Measurements from ENCODE around the gene INPP5E.
"Not testable (repeated sequence)": the region's sequence is repeated elsewhere in the genome, so short reads cannot be mapped to it uniquely, and the experiment has no call there.

INPP5E gene

DNA sequence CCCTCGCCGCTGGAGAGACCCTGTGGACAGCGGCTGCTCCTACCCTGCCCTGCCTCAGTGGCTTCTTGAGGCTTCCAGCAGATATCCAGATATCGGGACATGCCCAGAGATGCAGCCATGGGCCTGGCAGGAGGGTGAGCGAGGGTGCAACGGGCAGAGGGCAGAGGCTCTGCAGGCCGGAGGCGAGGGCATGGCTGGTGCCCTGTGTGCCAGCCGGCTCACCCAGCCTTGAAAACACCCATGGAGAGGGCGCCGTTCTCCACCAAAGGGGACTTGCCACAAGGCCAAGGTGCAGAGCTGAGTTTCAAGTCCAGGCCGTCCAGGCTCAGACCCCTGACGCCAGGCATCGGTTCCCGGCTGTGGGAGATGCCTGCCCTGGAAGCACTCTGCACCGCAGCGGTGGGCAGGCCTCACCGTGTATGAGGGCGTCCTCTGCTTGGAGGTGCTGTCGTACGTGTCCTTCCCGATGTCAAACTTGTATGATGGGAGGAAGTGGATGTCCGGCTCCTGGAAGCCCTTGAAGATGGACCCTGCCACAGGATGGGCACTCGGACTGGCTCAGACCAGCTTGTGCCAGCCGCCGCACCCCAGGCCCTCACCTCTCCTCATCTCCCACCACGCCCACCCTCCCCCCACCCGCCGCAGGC is 8.9 kb downstream of the INPP5E start:
- DNase-seq (ENCODE audit: insufficient read length, low spot score) = no peak
- no peak for FAIRE-seq

DNA sequence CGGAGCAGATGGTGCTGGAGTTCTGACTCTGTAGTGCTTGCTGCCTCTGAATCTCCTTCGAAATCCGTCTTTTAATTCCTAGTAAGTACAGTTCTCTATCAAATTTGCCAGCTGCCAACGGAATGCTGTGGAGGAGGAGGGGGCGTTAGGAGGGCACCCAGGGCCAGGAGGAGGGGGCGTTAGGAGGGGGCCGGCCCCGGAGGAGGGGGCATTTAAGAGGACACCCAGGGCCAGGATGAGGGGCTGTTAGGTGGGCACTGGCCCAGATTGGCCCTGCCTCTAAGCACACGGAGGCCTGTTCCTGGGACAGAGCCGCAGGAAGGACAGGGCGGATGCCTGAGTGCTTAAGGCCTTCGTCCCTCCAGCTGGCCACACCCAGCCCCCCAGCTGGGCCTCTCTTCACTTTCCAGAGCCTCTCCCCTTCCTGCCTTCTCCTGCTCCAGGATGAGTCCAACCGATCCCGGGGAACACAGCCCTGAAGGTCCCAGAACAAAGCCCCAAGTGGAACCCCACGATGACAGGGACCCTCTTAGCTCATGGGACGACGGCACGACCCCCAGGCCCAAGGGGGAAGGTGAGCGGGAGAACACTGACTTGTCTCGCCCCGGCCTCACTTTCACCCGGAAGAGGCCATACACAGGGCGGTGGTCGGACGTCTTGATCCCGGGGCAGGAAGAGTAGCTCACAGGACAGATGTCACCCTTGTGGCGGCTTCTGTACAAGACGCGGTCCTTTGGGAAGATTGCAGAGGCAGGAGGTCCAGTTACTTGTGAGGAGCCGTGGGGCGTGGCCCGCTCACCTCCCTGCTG is 9.8 kb downstream of the INPP5E start:
- no peak for DNase-seq (ENCODE audit: insufficient read length, low spot score)
- no peak for FAIRE-seq

DNA sequence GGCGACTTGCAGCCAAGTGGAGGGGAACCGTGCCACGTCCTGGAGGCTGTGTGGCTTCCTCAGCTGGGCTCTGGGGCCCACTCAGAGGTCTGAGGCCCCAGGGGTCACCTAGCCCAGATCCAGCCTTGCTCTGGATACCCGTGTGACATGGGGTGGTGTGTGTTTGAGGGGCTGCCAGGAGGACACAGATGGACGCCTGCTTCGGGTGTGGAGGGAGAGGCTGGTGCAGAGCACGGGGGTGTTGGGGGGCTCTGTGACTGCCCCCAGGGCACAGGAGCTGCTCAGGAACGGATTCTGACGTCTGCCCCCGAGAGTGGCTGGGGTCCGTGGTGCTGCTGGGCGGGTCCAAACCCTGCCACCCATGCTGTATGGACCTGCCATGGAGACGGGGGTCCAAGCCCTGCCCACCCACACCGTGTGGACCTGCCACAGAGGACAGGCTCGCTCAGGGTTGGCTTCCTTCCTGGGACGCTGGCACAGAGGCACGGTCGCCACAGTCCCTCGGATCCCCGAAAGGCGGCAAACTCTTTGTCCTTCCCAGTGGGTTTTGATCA is 10.5 kb downstream of the INPP5E start:
- FAIRE-seq (no peak), DNase-seq (ENCODE audit: insufficient read length, low spot score) (no peak)

DNA sequence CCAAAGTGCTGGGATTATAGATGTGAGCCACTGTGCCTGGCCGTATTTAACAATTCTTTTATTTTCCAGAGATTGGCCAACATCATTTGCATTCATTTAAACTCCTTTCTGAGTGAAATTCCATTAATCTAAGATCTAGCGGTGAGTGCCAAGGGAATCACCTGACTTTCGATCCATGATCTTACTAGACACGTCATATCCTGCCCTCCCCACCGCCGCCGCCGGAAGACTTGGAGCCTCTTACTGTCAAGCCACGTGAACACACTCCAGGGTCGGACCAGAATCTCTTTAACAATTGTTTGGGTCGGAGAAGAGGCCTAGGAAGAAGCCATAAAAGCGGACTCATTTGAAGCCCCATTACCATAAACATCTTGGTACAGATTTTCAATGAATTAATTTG is 12.9 kb downstream of the INPP5E start:
- no peak for FAIRE-seq
- no peak for DNase-seq (ENCODE audit: insufficient read length, low spot score)

DNA sequence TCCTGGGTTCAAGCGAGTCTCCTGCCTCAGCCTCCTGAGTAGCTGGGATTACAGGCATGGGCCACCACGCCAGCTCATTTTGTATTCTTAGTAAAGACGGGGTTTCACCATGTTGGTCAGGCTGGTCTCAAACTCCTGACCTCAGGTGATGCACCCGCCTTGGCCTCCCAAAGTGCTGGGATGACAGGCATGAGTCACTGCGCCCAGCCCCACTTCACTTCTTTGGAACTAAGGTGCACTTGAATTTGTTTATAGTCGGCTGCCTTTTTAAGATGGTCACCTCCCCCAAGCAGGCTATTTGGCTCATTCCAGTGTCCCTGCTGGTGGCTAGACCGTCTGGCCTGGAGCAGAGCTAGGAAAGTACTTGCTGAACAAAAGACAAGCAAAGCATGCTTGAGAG is 14.3 kb downstream of the INPP5E start:
- FAIRE-seq; DNase-seq (ENCODE audit: insufficient read length, low spot score): not testable (repeated sequence)

DNA sequence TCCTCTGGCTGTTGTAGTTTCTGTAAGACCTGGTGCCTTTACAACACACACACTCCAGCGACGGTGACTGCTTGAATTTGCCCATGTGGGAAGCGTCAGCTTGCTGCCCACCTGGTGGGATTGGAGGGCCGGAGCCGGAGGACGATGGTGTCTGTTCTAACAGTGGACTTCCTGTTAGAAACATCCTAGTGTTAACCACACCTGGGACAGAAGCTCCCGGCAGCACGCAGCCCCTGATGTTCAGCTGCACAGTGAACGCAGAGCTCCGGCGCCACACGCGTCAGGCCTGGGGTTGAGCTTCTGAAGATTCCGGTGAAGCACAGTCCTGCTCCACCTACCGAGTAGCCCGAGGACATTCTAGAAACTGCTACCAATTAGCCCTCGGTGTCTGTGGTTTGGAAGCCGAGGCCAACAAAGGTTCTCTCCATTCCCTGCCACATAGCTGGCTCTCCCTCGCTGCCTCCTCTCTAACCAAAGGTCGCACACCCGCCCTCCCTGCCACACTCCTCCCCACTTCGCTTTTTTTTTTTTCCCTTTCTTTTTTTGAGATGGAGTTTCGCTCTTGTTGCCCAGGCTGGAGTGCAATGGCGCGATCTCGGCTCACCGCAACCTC is 14.8 kb downstream of the INPP5E start:
- DNase-seq (ENCODE audit: insufficient read length, low spot score) (no peak), FAIRE-seq (no peak)

DNA sequence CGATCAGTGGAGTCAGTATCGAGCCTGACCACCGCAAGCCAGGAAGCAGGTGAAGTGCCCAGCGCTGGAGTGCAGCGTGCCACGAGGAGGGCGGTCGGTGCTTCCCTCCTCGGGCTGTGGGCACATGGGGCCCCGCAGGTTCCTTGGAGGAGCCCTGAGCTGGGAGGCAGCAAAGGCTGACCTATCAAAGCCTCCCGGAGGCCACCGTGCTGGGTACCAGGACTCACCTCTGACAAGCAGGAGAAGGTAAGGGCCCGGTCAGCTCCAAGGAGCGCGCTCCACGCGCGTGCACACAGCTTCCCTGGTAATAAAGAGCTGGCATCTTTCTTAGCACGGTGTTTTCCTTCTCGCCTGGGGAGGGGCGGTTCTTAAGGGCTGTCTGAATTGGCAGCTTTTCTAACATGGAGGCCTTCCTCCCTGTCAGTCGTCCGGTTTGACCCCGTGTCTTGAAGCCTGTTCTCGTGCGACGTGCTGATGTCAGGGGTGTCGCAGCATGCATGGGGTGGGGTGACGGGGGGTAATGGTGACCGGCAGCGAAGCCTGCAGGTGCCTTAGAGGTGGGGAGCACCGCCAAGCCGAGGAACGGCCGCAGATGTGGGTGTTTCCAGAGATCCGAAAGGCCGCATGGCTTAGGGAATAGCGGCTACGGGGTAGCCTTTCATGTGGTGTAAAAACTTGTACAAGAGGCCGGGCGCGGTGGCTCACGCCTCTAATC is 16.1 kb downstream of the INPP5E start:
- DNase-seq (ENCODE audit: insufficient read length, low spot score) = no peak
- FAIRE-seq = no peak

DNA sequence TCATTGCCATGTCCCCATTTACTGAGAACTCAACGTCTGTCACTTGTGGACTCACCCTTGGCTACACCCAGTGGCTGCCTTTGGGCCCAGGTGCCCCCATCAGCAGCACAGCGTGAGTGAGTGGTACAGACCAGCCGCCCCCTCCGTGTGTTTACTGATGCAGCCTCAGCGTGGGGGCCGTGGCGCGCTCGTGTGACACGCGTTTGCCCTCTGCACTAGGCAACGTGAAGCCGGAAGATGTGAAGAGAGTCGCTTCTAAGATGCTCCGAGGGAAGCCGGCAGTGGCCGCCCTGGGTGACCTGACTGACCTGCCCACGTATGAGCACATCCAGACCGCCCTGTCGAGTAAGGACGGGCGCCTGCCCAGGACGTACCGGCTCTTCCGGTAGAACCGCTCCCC is 16.8 kb downstream of the INPP5E start:
- DNase-seq (ENCODE audit: insufficient read length, low spot score) (no peak), FAIRE-seq (no peak)

DNA sequence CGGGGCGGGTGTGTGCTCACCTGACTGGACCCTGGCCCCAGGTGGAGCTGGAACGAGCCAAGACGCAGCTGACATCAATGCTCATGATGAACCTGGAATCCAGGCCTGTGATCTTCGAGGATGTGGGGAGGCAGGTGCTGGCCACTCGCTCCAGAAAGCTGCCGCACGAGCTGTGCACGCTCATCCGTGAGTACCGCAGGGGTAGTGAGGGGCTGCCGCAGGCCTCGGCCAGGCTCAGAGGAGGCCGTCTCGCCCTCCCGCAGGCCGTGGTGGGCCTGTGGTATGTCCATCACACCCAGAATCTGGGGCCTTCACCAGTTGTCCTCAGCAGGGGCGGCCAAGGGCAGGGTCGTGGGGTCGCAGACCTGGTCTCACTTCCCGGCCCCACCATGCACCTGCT is 17.9 kb downstream of the INPP5E start:
- no peak for FAIRE-seq
- DNase-seq (ENCODE audit: insufficient read length, low spot score) = no peak

DNA sequence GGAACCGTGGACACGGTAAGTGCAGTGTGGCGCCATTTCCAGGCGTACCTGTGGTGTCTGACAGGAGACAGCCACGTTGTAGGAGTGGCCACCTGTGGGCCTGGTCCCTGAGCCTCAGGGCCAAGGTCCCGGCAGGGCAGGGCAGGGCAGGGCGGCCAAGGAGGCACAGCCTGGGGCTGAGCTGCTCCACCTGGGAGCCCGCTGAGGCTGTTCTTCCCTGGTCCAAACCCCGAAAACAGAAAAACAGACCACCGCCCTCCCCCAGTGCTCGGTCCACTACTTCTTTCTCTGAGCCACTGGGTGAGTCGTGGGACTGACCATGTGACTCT is 20.6 kb downstream of the INPP5E start:
- no peak for FAIRE-seq

DNA sequence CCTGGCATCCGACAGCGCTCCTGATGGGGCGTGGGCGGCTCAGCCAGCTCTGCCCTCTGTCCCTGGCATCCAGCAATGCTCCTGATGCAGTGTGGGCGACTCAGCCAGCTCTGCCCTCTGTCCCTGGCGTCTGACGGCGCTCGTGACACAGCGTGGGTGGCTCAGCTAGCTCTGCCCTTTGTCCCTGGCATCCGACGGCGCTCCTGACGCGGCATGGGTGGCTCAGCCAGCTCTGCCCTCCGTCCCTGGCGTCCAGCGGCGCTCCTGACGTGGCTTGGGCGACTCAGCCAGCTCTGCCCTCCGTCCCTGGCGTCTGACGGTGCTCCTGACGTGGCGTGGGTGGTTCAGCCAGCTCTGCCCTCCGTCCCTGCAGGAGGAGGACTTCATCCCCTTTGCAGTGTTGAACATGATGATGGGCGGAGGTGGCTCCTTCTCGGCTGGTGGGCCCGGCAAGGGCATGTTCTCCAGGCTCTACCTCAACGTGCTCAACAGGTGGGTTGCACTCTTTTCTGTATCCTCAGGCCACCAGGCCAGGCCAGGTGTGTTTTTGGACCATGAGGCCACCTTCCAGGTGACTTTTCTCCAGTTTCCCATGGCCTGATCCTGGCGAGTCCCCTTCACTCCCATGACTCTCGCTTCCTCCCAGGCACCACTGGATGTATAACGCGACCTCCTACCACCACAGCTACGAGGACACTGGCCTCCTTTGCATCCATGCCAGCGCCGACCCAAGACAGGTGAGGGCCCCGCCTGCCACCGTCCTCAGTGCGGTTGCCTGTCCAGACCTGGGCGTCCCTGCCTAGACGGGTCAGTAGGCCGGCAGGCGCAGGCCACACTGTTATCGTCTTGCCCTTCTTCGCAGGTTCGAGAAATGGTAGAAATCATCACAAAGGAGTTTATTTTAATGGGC is 21.2 kb downstream of the INPP5E start:
- no peak for FAIRE-seq

More for the DNA sequence above, 20.6 kb downstream of the INPP5E start:
- no peak for DNase-seq (ENCODE audit: insufficient read length, low spot score)

DNA sequence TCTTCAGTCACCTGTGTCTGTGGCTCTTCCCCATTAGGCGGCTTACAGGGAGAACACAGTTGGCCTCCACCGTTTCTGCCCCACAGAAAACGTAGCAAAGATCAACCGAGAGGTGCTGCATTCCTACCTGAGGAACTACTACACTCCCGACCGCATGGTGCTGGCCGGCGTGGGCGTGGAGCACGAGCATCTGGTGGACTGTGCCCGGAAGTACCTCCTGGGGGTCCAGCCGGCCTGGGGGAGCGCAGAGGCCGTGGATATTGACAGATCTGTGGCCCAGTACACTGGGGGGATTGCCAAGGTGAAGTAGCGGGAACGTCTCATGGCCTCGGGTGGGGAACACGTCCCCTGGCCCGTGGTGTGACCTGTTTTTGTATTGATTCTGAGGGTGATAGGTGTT is 22.7 kb downstream of the INPP5E start:
- FAIRE-seq = no peak
- no peak for DNase-seq (ENCODE audit: insufficient read length, low spot score)

More for the DNA sequence above, 21.2 kb downstream of the INPP5E start:
- no peak for DNase-seq (ENCODE audit: insufficient read length, low spot score)

DNA sequence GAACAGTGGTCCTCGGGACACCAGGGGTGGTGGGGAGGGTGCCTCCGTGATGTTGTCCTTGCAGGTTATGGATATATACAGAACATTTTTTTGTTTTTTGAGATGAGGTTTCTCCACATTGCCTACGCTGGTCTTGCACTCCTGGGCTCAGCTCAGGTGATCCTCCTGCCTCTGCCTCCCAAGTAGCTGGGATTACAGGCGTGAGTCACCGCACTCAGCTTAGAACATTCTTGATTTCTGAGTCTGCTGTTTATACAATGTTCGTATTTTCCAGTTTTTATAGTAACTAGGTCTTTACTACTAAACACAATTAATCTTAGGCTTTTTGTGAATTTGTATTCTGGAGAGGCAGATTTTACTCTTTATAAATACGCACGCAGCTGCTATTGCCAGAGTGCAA is 23.2 kb downstream of the INPP5E start:
- no peak for FAIRE-seq
- DNase-seq (ENCODE audit: insufficient read length, low spot score) = no peak

DNA sequence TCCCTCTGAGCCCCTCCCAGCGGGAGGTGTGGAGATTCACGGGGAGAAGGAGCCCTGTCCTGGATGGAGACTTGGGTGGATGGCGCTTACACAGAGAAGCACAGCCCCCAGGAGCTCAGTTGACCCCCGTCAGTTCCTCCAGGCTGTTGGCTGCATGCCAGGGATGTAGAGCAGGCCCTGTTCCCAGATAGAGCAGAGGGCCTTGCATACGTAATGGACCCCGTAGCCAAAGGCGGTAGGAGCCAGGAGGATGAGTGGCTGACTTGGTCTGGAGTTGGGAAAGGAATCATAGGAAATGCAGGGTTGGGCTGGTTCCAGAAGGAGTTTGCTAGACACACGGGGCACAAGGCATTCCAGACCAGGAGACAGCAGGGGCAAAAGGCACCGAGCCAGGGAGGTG is 26.7 kb downstream of the INPP5E start:
- no peak for FAIRE-seq

DNA sequence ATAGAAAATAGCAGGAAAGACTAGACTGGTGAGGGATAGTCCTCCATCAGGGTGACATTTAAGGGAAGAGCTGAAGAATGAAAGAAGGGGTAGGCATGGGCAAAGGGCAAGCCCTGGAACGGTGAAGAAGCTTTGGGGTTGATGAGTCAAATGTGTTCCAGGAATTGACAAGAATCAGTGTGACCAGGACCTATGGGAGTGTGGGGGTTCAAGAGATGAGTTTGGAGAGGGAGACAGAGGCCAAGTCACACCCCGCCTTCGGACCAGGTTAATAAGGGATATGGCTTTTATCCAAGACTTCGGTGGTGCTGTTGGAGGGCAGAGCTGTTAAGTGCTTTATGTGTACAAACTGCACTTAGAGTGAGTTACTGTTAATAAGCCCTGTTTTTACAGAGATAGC is 28.3 kb downstream of the INPP5E start:
- no peak for FAIRE-seq
- no peak for DNase-seq (ENCODE audit: insufficient read length, low spot score)

More for the DNA sequence above, 26.7 kb downstream of the INPP5E start:
- no peak for DNase-seq (ENCODE audit: insufficient read length, low spot score)

DNA sequence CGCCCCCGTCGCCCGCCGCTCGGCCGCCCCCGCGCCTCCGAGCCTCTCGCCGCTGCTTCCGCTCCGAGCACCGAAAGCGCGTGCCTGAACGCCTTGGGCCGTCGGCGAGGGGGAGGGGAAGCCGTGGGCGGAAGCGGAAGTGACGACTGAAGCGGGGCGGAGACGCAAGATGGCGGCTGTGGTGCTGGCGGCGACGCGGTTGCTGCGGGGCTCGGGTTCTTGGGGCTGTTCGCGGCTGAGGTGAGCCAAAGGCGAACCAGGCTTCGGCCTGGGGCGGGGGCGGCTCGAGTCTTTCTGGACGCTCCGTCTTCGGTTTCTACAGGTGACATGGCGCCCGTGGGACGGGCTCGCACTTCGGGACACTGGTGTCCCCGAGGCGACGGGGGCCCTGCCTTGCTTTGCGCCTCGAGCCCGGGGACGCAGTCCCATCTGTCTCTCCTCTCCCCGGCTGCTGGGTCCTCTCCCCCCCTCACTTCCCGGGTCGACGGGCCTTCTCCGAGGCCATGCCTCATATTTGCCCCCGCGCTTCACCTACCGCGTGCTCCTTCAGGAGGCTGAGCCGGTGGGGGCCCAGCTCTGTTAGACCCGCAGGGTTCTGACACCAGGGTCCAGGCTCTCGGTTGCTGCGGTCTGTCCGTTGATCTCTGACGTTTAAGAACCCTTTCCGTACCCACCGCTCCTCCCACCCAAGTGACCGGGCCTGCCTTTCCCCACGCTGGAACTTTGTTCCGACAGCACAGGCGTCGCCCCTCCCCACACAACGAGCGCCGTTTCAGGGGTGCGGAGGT is 29.0 kb downstream of the INPP5E start, which contains the start of the genes ENTR1 and PMPCA:
TSS of gene ENTR1 (minus strand) at position 115 of the 788 bp plus-strand sequence. CDS start 217 bp downstream, outside the sequence.
TSS of gene PMPCA (plus strand) at position 159 of the 788 bp plus-strand sequence. CDS start at position 170, 11 bp downstream.
- FAIRE-seq (peak; percentile 82), DNase-seq (ENCODE audit: insufficient read length, low spot score) (peak; percentile 99)

DNA sequence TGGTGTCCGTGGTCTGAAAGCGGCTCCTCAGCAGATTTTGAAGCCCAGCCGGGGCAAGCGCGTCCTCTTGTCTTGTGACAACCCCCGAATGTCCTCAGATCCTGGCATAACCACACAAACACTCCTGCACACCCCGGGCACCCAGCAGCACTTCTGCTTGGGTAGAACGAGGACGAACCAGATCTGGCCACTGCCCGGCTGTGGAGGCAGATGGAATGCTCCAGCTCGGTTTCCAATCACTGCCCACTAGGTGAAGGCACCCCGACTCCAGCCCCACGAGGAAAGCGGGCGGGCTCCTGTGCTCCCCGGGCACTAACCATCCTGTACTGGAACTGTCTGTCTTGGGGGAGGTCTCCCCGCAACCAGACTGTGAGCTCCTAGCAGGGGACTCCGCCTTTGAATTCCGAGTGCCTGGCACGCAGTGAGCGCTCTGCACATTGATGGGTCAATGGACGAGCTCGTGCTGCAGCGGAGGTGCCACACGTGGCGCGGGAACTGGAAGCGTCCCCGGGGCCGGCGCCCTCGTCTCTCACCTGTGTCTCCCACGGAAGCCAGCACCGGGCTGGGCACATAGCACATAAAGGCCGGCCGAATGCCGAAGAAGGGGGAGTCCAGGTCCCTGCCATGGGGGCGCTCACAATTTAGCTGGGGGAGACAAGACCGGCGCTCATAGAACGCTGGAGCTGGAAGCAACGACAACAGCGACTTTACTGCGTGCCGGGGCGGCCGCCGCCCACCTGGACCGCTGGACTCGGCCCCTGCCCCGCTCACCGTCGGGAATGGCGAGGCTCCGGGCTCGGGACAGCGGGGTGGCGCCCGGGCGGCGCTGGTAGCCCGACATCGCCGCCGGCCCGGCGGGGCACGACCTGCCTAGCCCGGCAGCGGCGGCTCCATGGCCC is 29.8 kb downstream of the INPP5E start:
- DNase-seq (ENCODE audit: insufficient read length, low spot score) (peak; percentile 63), FAIRE-seq (peak; percentile 47)

DNA sequence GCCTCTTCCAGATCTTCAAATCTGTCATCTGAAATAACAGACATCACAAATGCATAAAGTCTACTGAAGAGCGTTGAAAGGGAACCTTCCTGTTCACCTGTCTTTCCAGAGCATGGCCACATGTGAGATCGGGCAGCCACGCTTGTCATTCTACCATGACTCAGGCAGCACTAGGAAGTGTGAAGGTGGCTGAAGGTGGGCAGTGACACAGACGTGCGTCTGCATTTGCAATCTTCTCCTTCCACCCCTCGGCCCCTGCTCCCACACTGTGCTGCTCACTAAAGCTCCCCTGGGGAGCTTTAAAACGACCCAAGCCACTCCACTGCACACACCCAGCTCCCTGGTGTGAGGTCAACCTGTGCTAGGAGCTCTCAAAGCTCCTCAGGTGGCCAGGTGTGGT is 31.7 kb downstream of the INPP5E start:
- DNase-seq (ENCODE audit: insufficient read length, low spot score) (no peak), FAIRE-seq (peak; percentile 31)

Measured in GM19239 (cell line).